ENCODE data around the gene RIPK4. TPM values are rescaled to one million over a fixed set of nuclear protein-coding genes. Genes with fewer than 3 reads are reported as not detected.

RIPK4 gene
- polyA plus RNA-seq, 1 donor from 2014 or later: not detected

DNA sequence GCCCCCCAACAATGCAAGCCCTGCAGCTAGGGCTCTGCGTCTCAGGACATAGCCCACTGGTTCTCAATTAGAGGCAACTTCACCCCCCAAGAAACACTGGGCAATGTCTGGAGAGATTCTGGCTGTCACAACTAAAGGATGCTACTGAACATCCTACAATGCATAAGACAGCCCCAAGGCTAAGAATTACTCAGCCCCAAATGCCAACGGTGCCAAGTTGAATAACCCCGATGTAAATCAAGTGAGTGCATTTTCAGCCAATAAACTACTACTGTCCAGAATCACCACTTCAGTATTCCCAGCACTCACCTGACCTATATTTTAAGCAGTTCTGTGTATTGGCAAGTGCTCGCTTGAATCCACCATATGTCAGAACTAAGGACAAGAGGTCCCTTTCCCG, 6.9 kb downstream of the RIPK4 start:
- no peaks in the 10 kb centered on the region for H3F3A ChIP-seq (ENCODE audit: insufficient read depth, low read length, poor library complexity, severe bottlenecking)
- H3K9me3 ChIP-seq (ENCODE audit: low read length): no peaks in the 10 kb centered on the region
- H2AFZ ChIP-seq (ENCODE audit: low read depth, low read length): no peak overlapping the region
- no peaks in the 10 kb centered on the region for H3K79me2 ChIP-seq (replicated peaks; ENCODE audit: insufficient read depth, low read length)
- no peaks in the 10 kb centered on the region for H3K36me3 ChIP-seq (ENCODE audit: insufficient read depth, low read length)
- H3K27ac ChIP-seq (ENCODE audit: low read length): no peak overlapping the region
- H3K4me2 ChIP-seq (ENCODE audit: low read length): no peak overlapping the region
- no peak overlapping the region for H3K9ac ChIP-seq (ENCODE audit: low read length)
- H4K20me1 ChIP-seq (ENCODE audit: insufficient read depth): no peaks in the 10 kb centered on the region
- H3K9me2 ChIP-seq (ENCODE audit: insufficient read depth, low read length): no peaks in the 10 kb centered on the region
- peaks cover 54% of the 10 kb centered on the region for H3K27me3 ChIP-seq (ENCODE audit: insufficient read depth, low read depth, low read length)
- no peak overlapping the region for H3K4me3 ChIP-seq (ENCODE audit: low read length)
- TF ChIP-seq TAF1 (IDR thresholded peaks at IDR 0.05; ENCODE audit: low read depth): no peak
- TF ChIP-seq, protein P1, sequence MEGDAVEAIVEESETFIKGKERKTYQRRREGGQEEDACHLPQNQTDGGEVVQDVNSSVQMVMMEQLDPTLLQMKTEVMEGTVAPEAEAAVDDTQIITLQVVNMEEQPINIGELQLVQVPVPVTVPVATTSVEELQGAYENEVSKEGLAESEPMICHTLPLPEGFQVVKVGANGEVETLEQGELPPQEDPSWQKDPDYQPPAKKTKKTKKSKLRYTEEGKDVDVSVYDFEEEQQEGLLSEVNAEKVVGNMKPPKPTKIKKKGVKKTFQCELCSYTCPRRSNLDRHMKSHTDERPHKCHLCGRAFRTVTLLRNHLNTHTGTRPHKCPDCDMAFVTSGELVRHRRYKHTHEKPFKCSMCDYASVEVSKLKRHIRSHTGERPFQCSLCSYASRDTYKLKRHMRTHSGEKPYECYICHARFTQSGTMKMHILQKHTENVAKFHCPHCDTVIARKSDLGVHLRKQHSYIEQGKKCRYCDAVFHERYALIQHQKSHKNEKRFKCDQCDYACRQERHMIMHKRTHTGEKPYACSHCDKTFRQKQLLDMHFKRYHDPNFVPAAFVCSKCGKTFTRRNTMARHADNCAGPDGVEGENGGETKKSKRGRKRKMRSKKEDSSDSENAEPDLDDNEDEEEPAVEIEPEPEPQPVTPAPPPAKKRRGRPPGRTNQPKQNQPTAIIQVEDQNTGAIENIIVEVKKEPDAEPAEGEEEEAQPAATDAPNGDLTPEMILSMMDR (IDR thresholded peaks at IDR 0.05; ENCODE audit: poor library complexity, severe bottlenecking): no peak
- no peak for TF ChIP-seq EZH2 (IDR thresholded peaks at IDR 0.05; ENCODE audit: borderline replicate concordance, insufficient read depth, low read length, poor library complexity, severe bottlenecking)
- no peak for TF ChIP-seq MXI1 (conservative IDR thresholded peaks at IDR 0.05; ENCODE audit: poor library complexity, severe bottlenecking)
- no peak for TF ChIP-seq EP300 (conservative IDR thresholded peaks at IDR 0.05; ENCODE audit: poor library complexity, severe bottlenecking)
- no peak for TF ChIP-seq RAD21 (conservative IDR thresholded peaks at IDR 0.05)
- TF ChIP-seq SMC3 (conservative IDR thresholded peaks at IDR 0.05; ENCODE audit: poor library complexity): no peak
- TF ChIP-seq POLR2AphosphoS5 (IDR thresholded peaks at IDR 0.05): no peak

DNA sequence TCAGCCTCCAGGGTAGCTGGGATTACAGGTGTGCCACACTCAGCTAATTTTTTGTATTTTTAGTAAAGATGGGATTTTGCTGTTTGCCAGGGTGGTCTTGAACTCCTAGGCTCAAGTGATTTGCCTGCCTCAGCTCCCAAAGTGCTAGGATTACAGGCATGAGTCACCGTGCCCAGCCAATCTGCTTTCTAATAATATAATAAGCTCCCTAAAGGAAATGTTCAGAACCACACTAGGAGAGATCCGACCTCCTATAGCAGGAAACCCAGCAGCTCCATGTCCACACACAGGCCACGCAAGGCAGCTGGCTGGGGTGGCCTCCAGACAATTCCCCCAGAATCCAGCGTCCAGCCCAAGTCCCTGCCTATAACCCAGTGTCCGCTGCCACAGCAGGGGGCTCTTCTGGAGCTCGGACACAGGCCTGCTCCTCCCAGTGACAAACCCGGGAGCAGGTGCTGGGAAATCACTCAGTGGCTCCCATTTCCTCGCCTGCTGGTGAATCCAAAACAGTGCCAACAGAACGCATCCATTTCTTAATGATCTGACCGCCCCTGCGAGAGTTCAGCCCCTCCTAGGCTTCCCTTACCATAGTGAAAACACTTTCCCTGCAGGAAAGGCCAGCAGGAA, 7.5 kb downstream of the RIPK4 start:
- TF ChIP-seq MXI1 (conservative IDR thresholded peaks at IDR 0.05; ENCODE audit: poor library complexity, severe bottlenecking) (no peak), SMC3 (conservative IDR thresholded peaks at IDR 0.05; ENCODE audit: poor library complexity) (no peak), EP300 (conservative IDR thresholded peaks at IDR 0.05; ENCODE audit: poor library complexity, severe bottlenecking) (no peak), EZH2 (IDR thresholded peaks at IDR 0.05; ENCODE audit: borderline replicate concordance, insufficient read depth, low read length, poor library complexity, severe bottlenecking) (no peak)
- Histone ChIP-seq H2AFZ (ENCODE audit: low read depth, low read length) (no peak overlapping the region), H3K27me3 (ENCODE audit: insufficient read depth, low read depth, low read length) (peaks cover 48% of the 10 kb centered on the region)

DNA sequence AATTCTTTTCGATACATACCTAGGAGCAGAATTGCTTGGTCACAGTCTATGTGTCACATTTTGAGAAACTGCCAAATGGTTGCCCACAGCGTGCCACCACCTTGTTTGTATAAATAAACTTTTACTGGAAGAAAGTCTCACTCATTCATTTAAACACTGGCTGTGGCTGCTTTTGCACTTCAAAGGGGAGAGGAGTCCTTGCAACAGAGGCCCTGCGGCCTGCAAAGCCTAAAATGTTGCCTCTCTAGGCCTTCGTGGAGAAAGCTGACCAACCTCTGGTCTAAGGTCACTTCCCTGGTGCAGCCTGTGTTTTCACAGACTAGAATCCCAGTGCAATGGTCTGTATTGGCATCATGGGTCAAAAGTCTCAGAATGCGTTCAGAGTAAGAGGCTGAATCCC, 8.3 kb downstream of the RIPK4 start:
- Histone ChIP-seq H3K27ac (ENCODE audit: low read length) (no peak overlapping the region), H3K36me3 (ENCODE audit: insufficient read depth, low read length) (no peaks in the 10 kb centered on the region), H2AFZ (ENCODE audit: low read depth, low read length) (no peak overlapping the region)

More for the DNA sequence above, 7.5 kb downstream of the RIPK4 start:
- Histone ChIP-seq H3K9ac (ENCODE audit: low read length) (no peak overlapping the region), H3K27ac (ENCODE audit: low read length) (no peak overlapping the region), H4K20me1 (ENCODE audit: insufficient read depth) (no peaks in the 10 kb centered on the region), H3K4me2 (ENCODE audit: low read length) (no peak overlapping the region), H3K4me3 (ENCODE audit: low read length) (no peak overlapping the region), H3F3A (ENCODE audit: insufficient read depth, low read length, poor library complexity, severe bottlenecking) (no peaks in the 10 kb centered on the region), H3K36me3 (ENCODE audit: insufficient read depth, low read length) (no peaks in the 10 kb centered on the region), H3K9me3 (ENCODE audit: low read length) (no peaks in the 10 kb centered on the region), H3K79me2 (replicated peaks; ENCODE audit: insufficient read depth, low read length) (no peaks in the 10 kb centered on the region), H3K9me2 (ENCODE audit: insufficient read depth, low read length) (no peaks in the 10 kb centered on the region)

More for the DNA sequence above, 8.3 kb downstream of the RIPK4 start:
- no peak overlapping the region for H3K4me3 ChIP-seq (ENCODE audit: low read length)
- no peaks in the 10 kb centered on the region for H3K9me2 ChIP-seq (ENCODE audit: insufficient read depth, low read length)
- H4K20me1 ChIP-seq (ENCODE audit: insufficient read depth): no peaks in the 10 kb centered on the region
- H3K4me2 ChIP-seq (ENCODE audit: low read length): no peak overlapping the region
- H3K79me2 ChIP-seq (replicated peaks; ENCODE audit: insufficient read depth, low read length): no peaks in the 10 kb centered on the region
- no peaks in the 10 kb centered on the region for H3K9me3 ChIP-seq (ENCODE audit: low read length)
- no peaks in the 10 kb centered on the region for H3F3A ChIP-seq (ENCODE audit: insufficient read depth, low read length, poor library complexity, severe bottlenecking)
- H3K27me3 ChIP-seq (ENCODE audit: insufficient read depth, low read depth, low read length): peaks cover 40% of the 10 kb centered on the region
- no peak overlapping the region for H3K9ac ChIP-seq (ENCODE audit: low read length)
- TF ChIP-seq, protein P2, sequence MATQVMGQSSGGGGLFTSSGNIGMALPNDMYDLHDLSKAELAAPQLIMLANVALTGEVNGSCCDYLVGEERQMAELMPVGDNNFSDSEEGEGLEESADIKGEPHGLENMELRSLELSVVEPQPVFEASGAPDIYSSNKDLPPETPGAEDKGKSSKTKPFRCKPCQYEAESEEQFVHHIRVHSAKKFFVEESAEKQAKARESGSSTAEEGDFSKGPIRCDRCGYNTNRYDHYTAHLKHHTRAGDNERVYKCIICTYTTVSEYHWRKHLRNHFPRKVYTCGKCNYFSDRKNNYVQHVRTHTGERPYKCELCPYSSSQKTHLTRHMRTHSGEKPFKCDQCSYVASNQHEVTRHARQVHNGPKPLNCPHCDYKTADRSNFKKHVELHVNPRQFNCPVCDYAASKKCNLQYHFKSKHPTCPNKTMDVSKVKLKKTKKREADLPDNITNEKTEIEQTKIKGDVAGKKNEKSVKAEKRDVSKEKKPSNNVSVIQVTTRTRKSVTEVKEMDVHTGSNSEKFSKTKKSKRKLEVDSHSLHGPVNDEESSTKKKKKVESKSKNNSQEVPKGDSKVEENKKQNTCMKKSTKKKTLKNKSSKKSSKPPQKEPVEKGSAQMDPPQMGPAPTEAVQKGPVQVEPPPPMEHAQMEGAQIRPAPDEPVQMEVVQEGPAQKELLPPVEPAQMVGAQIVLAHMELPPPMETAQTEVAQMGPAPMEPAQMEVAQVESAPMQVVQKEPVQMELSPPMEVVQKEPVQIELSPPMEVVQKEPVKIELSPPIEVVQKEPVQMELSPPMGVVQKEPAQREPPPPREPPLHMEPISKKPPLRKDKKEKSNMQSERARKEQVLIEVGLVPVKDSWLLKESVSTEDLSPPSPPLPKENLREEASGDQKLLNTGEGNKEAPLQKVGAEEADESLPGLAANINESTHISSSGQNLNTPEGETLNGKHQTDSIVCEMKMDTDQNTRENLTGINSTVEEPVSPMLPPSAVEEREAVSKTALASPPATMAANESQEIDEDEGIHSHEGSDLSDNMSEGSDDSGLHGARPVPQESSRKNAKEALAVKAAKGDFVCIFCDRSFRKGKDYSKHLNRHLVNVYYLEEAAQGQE (IDR thresholded peaks at IDR 0.05; ENCODE audit: borderline replicate concordance): no peak
- no peak for TF ChIP-seq RAD21 (conservative IDR thresholded peaks at IDR 0.05)
- no peak for TF ChIP-seq SMC3 (conservative IDR thresholded peaks at IDR 0.05; ENCODE audit: poor library complexity)
- TF ChIP-seq, protein P1 (IDR thresholded peaks at IDR 0.05; ENCODE audit: poor library complexity, severe bottlenecking): no peak
- no peak for TF ChIP-seq POLR2AphosphoS5 (IDR thresholded peaks at IDR 0.05)
- TF ChIP-seq TAF1 (IDR thresholded peaks at IDR 0.05; ENCODE audit: low read depth): no peak
- no peak for TF ChIP-seq MXI1 (conservative IDR thresholded peaks at IDR 0.05; ENCODE audit: poor library complexity, severe bottlenecking)
- TF ChIP-seq EZH2 (IDR thresholded peaks at IDR 0.05; ENCODE audit: borderline replicate concordance, insufficient read depth, low read length, poor library complexity, severe bottlenecking): no peak
- TF ChIP-seq EP300 (conservative IDR thresholded peaks at IDR 0.05; ENCODE audit: poor library complexity, severe bottlenecking): no peak
